Measurements from ENCODE around the gene RASSF4.

RASSF4 gene

DNA sequence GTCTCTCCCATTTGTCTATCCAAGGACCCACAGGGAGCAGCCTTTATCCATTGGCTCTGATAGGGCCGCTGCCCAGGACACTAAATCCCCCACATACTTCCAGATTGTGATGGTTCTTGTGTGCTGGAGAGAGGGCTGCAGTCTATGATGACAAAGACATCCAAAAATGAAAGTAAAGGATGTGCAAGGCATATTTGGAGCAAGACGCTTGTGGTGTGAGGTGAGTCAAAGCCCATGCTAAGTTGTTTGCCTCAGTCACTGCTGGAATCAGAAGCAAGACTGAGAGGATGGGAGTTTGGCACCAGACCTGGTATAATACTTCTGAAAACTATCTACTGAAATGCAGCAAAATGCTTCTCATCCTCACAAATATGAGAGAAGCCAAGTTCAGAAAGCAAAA is 63.8 kb downstream of the RASSF4 start:
- Histone ChIP-seq H3K4me3 (ENCODE audit: low read depth, low read length) (no peak overlapping the region), H3K27ac (ENCODE audit: extremely low read depth, low read depth, low read length) (no peak overlapping the region), H3K9me3 (ENCODE audit: control insufficient read depth, insufficient read depth, low read depth, low read length) (no peaks in the 10 kb centered on the region), H3K4me1 (ENCODE audit: control insufficient read depth, insufficient read depth, low read length) (no peaks in the 10 kb centered on the region), H3K36me3 (ENCODE audit: control insufficient read depth in 2 of 2, insufficient read depth in 1 of 2, low read length in 2 of 2) (no peaks in the 10 kb centered on the region)
- ChIA-PET CTCF (no interaction called here), POLR2A (no interaction called here)
- TF ChIP-seq, protein P1, sequence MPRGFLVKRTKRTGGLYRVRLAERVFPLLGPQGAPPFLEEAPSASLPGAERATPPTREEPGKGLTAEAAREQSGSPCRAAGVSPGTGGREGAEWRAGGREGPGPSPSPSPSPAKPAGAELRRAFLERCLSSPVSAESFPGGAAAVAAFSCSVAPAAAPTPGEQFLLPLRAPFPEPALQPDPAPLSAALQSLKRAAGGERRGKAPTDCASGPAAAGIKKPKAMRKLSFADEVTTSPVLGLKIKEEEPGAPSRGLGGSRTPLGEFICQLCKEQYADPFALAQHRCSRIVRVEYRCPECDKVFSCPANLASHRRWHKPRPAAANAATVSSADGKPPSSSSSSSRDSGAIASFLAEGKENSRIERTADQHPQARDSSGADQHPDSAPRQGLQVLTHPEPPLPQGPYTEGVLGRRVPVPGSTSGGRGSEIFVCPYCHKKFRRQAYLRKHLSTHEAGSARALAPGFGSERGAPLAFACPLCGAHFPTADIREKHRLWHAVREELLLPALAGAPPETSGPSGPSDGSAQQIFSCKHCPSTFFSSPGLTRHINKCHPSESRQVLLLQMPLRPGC (tag by site-specific recombination; IDR thresholded peaks at IDR 0.05): no peak
- no peak for TF ChIP-seq ZNF701 (tag by site-specific recombination; IDR thresholded peaks at IDR 0.05)
- TF ChIP-seq KLF9 (tag by site-specific recombination; IDR thresholded peaks at IDR 0.05; ENCODE audit: low read depth): no peak
- TF ChIP-seq ZNF521 (tag by site-specific recombination; IDR thresholded peaks at IDR 0.05): no peak
- TF ChIP-seq MYNN (tag by site-specific recombination; IDR thresholded peaks at IDR 0.05; ENCODE audit: borderline replicate concordance): no peak
- no peak for TF ChIP-seq ZNF473 (tag by site-specific recombination; IDR thresholded peaks at IDR 0.05)
- TF ChIP-seq, protein P2, sequence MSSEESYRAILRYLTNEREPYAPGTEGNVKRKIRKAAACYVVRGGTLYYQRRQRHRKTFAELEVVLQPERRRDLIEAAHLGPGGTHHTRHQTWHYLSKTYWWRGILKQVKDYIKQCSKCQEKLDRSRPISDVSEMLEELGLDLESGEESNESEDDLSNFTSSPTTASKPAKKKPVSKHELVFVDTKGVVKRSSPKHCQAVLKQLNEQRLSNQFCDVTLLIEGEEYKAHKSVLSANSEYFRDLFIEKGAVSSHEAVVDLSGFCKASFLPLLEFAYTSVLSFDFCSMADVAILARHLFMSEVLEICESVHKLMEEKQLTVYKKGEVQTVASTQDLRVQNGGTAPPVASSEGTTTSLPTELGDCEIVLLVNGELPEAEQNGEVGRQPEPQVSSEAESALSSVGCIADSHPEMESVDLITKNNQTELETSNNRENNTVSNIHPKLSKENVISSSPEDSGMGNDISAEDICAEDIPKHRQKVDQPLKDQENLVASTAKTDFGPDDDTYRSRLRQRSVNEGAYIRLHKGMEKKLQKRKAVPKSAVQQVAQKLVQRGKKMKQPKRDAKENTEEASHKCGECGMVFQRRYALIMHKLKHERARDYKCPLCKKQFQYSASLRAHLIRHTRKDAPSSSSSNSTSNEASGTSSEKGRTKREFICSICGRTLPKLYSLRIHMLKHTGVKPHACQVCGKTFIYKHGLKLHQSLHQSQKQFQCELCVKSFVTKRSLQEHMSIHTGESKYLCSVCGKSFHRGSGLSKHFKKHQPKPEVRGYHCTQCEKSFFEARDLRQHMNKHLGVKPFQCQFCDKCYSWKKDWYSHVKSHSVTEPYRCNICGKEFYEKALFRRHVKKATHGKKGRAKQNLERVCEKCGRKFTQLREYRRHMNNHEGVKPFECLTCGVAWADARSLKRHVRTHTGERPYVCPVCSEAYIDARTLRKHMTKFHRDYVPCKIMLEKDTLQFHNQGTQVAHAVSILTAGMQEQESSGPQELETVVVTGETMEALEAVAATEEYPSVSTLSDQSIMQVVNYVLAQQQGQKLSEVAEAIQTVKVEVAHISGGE (tag by site-specific recombination; conservative IDR thresholded peaks at IDR 0.05; ENCODE audit: low read depth): no peak
- no peak for TF ChIP-seq SP2 (tag by site-specific recombination; IDR thresholded peaks at IDR 0.05)
- TF ChIP-seq, protein P3, sequence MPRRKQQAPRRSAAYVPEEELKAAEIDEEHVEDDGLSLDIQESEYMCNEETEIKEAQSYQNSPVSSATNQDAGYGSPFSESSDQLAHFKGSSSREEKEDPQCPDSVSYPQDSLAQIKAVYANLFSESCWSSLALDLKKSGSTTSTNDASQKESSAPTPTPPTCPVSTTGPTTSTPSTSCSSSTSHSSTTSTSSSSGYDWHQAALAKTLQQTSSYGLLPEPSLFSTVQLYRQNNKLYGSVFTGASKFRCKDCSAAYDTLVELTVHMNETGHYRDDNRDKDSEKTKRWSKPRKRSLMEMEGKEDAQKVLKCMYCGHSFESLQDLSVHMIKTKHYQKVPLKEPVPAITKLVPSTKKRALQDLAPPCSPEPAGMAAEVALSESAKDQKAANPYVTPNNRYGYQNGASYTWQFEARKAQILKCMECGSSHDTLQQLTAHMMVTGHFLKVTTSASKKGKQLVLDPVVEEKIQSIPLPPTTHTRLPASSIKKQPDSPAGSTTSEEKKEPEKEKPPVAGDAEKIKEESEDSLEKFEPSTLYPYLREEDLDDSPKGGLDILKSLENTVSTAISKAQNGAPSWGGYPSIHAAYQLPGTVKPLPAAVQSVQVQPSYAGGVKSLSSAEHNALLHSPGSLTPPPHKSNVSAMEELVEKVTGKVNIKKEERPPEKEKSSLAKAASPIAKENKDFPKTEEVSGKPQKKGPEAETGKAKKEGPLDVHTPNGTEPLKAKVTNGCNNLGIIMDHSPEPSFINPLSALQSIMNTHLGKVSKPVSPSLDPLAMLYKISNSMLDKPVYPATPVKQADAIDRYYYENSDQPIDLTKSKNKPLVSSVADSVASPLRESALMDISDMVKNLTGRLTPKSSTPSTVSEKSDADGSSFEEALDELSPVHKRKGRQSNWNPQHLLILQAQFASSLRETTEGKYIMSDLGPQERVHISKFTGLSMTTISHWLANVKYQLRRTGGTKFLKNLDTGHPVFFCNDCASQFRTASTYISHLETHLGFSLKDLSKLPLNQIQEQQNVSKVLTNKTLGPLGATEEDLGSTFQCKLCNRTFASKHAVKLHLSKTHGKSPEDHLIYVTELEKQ (tag by site-specific recombination; IDR thresholded peaks at IDR 0.05; ENCODE audit: borderline replicate concordance): no peak
- no peak for TF ChIP-seq ZNF354C (tag by site-specific recombination; IDR thresholded peaks at IDR 0.05; ENCODE audit: borderline replicate concordance, low read depth)
- TF ChIP-seq, protein P4, sequence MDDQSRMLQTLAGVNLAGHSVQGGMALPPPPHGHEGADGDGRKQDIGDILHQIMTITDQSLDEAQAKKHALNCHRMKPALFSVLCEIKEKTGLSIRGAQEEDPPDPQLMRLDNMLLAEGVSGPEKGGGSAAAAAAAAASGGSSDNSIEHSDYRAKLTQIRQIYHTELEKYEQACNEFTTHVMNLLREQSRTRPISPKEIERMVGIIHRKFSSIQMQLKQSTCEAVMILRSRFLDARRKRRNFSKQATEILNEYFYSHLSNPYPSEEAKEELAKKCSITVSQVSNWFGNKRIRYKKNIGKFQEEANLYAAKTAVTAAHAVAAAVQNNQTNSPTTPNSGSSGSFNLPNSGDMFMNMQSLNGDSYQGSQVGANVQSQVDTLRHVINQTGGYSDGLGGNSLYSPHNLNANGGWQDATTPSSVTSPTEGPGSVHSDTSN (CRISPR knock-in tag; IDR thresholded peaks at IDR 0.05): no peak
- TF ChIP-seq, protein P5, sequence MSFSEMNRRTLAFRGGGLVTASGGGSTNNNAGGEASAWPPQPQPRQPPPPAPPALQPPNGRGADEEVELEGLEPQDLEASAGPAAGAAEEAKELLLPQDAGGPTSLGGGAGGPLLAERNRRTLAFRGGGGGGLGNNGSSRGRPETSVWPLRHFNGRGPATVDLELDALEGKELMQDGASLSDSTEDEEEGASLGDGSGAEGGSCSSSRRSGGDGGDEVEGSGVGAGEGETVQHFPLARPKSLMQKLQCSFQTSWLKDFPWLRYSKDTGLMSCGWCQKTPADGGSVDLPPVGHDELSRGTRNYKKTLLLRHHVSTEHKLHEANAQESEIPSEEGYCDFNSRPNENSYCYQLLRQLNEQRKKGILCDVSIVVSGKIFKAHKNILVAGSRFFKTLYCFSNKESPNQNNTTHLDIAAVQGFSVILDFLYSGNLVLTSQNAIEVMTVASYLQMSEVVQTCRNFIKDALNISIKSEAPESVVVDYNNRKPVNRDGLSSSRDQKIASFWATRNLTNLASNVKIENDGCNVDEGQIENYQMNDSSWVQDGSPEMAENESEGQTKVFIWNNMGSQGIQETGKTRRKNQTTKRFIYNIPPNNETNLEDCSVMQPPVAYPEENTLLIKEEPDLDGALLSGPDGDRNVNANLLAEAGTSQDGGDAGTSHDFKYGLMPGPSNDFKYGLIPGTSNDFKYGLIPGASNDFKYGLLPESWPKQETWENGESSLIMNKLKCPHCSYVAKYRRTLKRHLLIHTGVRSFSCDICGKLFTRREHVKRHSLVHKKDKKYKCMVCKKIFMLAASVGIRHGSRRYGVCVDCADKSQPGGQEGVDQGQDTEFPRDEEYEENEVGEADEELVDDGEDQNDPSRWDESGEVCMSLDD (tag by site-specific recombination; IDR thresholded peaks at IDR 0.05): no peak
- no peak for TF ChIP-seq ZNF221 (tag by site-specific recombination; IDR thresholded peaks at IDR 0.05; ENCODE audit: borderline replicate concordance)
- TF ChIP-seq, protein P6, sequence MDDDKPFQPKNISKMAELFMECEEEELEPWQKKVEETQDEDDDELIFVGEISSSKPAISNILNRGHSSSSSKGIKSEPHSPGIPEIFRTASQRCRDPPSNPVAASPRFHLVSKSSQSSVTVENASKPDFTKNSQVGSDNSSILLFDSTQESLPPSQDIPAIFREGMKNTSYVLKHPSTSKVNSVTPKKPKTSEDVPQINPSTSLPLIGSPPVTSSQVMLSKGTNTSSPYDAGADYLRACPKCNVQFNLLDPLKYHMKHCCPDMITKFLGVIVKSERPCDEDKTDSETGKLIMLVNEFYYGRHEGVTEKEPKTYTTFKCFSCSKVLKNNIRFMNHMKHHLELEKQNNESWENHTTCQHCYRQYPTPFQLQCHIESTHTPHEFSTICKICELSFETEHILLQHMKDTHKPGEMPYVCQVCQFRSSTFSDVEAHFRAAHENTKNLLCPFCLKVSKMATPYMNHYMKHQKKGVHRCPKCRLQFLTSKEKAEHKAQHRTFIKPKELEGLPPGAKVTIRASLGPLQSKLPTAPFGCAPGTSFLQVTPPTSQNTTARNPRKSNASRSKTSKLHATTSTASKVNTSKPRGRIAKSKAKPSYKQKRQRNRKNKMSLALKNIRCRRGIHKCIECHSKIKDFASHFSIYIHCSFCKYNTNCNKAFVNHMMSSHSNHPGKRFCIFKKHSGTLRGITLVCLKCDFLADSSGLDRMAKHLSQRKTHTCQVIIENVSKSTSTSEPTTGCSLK (tag by site-specific recombination; IDR thresholded peaks at IDR 0.05): no peak
- no peak for TF ChIP-seq ZNF211 (tag by site-specific recombination; IDR thresholded peaks at IDR 0.05; ENCODE audit: low read depth)
- TF ChIP-seq, protein P7, sequence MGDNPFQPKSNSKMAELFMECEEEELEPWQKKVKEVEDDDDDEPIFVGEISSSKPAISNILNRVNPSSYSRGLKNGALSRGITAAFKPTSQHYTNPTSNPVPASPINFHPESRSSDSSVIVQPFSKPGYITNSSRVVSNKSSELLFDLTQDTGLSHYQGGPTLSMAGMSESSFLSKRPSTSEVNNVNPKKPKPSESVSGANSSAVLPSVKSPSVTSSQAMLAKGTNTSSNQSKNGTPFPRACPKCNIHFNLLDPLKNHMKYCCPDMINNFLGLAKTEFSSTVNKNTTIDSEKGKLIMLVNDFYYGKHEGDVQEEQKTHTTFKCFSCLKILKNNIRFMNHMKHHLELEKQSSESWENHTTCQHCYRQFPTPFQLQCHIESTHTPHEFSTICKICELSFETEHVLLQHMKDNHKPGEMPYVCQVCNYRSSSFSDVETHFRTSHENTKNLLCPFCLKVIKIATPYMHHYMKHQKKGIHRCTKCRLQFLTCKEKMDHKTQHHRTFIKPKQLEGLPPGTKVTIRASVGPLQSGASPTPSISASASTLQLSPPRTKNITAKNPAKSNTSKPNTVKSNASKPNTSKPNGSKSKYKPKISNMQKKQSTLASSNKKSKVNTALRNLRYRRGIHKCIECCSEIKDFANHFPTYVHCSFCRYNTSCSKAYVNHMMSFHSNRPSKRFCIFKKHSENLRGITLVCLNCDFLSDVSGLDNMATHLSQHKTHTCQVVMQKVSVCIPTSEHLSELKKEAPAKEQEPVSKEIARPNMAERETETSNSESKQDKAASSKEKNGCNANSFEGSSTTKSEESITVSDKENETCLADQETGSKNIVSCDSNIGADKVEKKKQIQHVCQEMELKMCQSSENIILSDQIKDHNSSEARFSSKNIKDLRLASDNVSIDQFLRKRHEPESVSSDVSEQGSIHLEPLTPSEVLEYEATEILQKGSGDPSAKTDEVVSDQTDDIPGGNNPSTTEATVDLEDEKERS (tag by site-specific recombination; IDR thresholded peaks at IDR 0.05): no peak
- TF ChIP-seq ZNF837 (tag by site-specific recombination; IDR thresholded peaks at IDR 0.05): no peak
- TF ChIP-seq, protein P8, sequence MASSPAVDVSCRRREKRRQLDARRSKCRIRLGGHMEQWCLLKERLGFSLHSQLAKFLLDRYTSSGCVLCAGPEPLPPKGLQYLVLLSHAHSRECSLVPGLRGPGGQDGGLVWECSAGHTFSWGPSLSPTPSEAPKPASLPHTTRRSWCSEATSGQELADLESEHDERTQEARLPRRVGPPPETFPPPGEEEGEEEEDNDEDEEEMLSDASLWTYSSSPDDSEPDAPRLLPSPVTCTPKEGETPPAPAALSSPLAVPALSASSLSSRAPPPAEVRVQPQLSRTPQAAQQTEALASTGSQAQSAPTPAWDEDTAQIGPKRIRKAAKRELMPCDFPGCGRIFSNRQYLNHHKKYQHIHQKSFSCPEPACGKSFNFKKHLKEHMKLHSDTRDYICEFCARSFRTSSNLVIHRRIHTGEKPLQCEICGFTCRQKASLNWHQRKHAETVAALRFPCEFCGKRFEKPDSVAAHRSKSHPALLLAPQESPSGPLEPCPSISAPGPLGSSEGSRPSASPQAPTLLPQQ (tag by site-specific recombination; IDR thresholded peaks at IDR 0.05): no peak
